HG03159 (cell line): ENCODE measurements around the gene GABRD.
"Not testable (repeated sequence)": the region's sequence is repeated elsewhere in the genome, so short reads cannot be mapped to it uniquely, and the experiment has no call there.

ENCODE experiments used
- ATAC-seq: cut with Tn5 transposase; IDR thresholded peaks from one replicate; pipeline ENCODE4 v1.9.1; 2021; ENCODE audit warnings: mild to moderate bottlenecking, moderate library complexity; ENCODE audit not compliant: unreplicated experiment

Gene GABRD, protein sequence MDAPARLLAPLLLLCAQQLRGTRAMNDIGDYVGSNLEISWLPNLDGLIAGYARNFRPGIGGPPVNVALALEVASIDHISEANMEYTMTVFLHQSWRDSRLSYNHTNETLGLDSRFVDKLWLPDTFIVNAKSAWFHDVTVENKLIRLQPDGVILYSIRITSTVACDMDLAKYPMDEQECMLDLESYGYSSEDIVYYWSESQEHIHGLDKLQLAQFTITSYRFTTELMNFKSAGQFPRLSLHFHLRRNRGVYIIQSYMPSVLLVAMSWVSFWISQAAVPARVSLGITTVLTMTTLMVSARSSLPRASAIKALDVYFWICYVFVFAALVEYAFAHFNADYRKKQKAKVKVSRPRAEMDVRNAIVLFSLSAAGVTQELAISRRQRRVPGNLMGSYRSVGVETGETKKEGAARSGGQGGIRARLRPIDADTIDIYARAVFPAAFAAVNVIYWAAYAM

GRCh38 chr1:2019172-2019543, at the start of gene GABRD:
Gene GABRD, plus strand, starts transcription at chr1:2019345. Its CDS starts 79 bp downstream, at chr1:2019424.
- no peak for ATAC-seq

DNA sequence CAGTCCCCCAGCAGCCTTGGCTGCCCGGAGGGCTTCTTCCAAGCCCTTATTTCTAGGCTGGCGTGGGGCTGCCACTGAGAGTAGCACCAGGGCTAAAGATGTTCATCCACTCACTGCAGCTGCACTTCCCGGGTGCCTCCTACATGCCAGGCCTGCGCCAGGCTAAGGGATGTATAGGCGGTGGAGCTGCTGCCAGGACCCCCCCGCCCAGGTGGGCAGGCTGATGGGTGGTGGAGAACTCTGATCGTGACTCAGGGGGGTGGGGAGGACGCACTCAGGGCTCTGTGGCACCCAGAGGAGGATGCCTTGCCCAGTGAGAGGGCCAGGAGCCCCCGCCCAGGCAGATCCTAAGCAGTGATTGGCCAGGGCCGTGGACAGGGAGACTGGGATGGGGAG, 49.6 kb upstream of the GABRD start:
- ATAC-seq, result no peak

DNA sequence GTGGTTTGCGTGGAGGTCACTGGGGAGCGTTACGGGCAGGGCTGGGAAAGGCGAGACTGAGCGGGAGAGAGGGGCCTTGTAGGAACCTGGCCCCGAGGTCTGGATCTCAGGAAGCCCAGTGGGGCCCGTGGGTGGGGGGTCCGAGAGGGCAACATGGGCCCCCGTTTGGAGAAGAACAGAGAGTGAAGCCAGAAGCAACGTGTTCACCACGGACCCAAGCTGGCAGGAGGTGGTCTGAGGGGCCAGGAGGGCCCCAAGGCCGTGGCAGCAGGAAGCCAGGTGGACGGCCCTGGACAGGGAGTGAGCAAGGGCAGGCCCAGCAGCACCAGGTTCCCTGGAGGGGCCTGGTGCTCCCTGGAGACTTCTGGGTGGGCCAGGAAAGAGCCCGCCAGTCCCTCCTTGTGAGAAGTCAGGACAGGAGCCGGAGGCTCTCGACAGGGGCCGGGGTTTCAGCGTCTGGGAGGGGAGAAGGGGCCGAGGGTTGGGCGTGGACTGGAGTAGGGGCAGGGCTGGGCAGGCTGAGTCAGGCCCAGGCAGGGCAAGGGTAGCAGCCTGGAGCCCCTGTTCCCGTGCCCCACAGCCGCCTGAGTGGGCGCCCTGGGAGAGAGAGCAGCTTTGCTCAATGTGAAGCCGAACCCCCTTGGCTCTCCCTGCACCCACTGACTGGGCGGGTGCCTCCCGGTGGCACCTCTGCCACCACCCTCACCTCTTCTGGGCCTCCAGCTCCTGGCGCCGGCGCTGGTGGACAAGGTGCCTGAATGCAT, 49.0 kb upstream of the GABRD start:
- ATAC-seq, result no peak

DNA sequence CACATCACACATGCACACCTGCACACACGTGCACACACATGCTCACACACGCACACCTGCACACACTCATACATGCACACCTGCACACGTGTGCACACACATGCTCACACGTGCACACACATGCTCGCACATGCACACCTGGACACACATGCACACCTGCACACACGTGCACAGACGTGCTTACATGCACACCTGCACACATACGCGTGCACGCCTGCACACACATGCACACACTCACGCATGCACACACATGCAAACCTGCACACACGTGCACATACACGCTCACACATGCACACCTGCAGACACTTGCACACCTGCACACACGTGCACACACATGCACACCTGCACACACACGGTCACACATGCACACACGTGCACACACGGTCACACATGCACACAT, 48.1 kb upstream of the GABRD start:
- no peak for ATAC-seq

GRCh38 chr1:1971688-1972087, 47.5 kb upstream of the GABRD start:
- ATAC-seq, result no peak

DNA sequence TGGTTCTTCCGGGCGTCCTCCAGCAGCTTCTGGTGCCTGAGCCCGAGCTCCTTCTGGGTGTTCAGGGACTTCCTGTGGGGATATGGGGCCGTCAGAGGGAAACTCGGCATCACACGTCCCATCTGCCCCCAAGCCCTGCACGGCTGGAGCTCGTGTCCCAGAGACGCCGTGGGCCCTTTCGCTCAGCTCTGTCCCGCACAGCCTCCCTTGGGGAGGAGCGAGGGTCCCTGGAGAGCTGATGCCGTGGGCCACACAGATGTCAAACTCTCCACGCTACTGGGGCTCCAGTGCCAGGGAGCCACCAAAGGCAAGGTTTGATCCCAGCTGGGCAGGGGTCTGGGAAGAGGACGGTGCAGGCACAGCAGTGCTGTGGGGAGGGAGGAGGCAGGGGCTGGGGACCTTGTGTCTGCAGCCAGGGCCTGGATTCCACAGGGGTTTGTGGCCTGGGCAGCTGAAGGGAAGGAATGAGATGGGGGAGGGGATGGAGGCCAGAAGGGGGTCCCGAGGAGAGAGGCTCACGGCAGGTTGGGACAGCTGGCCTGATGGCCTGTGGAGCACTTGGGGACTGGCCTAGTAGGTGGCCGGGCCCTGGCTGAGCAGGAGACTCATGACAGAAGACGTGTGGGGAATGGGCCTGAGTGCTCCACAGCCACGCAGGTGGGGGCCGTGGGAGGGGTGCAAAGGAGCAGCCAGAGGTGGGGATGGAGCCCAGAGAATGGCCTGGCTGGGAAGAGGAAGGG, 46.0 kb upstream of the GABRD start:
- no peak for ATAC-seq

DNA sequence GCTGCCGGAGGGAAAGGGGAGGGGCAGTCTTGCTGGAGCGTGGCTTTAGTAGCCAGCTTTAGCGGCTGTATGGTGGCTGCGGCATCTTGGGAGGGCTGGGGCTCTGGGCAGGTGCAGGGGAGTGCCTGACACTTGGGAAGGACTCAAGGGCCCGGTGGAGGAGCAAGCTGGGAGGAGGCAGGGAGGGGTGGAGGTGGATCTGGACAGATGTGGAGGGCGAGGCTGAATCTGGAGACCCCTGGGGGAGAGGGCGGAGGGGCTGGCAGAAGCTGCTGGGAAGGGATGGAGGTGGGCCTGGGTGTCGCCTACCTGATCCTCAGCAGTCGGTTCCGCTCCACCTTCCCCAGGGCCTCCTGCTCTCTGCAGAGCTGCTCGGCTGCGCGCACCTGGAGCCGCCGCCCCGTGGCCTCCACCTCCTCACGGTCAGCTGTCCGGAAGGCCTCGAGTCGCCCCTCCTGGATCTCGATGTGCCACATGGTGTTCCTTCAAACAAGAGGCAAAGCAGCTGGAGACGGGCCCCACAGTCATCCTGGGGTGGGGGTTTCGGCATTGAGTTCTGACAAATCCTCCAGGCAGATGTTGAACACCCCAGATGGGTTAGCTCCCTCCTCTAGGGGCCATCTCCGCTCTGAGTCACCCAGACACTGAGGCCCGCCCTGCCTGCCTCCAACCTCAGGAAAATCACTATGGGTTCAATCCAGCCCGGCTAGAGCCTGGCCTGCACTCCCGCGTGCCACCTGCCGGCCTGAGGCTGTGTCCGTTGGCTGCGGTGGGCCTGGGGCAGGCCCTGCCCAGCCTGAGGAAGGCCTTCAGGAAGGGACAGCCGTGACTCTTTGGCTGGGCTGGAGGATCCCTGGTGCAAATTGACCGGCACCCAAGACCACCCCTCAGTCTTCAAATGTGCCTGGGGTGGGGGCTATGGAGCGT, 45.2 kb upstream of the GABRD start:
- no peak for ATAC-seq

GRCh38 chr1:1974834-1975233, 44.3 kb upstream of the GABRD start:
- ATAC-seq, result no peak

GRCh38 chr1:1975535-1975934, 43.6 kb upstream of the GABRD start:
- ATAC-seq, result no peak

DNA sequence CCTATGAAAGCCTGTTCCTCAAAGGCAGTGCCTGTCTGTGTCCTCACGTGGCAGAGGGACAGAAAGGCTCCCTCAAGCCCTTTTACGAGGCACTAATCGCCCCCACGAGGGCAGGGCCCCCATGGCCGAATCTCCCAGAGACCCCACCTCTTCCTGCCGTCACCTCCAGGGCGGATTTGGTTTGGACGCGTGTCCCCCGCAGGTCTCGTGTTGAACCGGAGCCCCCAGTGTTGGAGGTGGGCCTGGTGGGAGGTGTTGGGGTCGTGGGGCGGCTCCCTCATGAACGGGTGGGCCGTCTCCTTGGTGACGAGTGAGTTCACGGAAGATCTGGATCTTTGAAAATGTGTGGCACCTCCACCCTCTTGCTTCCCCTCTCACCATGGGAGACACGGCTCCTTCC, 43.1 kb upstream of the GABRD start:
- no peak for ATAC-seq

DNA sequence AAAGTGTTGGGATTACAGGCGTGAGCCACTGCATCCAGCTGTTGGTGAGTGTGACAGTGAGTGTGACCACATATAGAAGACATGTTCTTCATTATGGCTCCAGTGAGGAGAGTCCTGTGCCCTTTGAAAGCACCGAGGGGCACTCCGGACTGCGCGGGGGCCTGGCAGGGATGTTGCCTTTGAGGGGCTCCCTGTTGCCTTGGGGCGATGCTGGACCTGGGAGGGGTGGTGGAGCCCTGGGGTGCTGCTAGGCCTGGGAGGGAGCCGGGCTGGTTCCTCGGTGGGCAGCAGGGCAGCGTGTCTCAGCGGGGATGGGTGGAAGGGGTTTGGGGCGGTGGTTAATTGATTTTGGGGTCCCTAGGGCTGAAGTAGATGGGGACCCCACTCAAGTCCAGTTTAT, 41.0 kb upstream of the GABRD start:
- ATAC-seq, result no peak

GRCh38 chr1:1978690-1979481, 40.3 kb upstream of the GABRD start:
- ATAC-seq, result not testable (repeated sequence)

GRCh38 chr1:1979482-1980165, 39.5 kb upstream of the GABRD start:
- ATAC-seq, result no peak

GRCh38 chr1:1980467-1981141, 38.5 kb upstream of the GABRD start:
- no peak for ATAC-seq

GRCh38 chr1:1981142-1981500, 38.0 kb upstream of the GABRD start:
- ATAC-seq, result no peak

DNA sequence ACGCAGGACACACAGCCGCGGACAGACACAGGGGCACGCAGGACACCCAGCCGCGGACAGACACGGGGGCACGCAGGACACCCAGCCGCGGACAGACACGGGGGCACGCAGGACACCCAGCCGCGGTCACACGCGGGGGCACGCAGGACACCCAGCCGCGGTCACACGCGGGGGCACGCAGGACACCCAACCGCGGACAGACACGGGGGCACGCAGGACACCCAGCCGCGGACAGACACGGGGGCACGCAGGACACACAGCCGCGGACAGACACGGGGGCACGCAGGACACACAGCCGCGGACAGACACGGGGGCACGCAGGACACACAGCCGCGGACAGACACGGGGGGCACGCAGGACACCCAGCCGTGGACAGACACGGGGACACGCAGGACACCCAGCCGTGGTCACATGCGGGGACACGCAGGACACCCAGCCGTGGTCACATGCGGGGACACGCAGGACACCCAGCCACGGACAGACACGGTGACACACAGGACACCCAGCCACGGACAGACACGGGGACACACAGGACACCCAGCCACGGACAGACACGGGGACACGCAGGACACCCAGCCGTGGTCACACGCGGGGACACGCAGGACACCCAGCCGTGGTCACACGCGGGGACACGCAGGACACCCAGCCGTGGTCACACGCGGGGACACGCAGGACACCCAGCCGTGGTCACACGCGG, 37.4 kb upstream of the GABRD start:
- not testable (repeated sequence) for ATAC-seq

- ATAC-seq, result no peak
Observed at GRCh38 chr1:1982379-1983232, 36.5 kb upstream of the GABRD start.
